ENCODE results near the gene AGFG1.

DNA sequence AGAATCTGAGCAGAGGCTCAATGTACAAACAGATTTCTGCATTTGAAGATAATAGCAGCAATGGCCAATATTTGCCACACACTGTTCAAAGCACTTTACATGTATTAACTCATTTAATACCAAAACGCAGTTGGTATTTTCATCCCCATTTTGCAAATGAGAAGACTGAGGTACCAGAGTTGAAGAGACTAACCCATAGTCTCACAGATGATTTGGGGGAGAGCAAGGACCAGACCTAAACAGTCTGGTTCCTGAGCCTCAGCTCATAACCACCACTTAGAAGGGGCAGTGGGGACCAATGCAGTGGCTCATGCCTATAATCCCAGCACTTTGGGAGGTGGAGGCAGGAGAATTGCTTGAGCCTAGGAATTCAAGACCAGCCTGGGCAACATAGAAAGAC, 18.1 kb upstream of the AGFG1 start:
- no peak for TF ChIP-seq POLR2A (IDR thresholded peaks at IDR 0.05)
- TF ChIP-seq, protein P1, sequence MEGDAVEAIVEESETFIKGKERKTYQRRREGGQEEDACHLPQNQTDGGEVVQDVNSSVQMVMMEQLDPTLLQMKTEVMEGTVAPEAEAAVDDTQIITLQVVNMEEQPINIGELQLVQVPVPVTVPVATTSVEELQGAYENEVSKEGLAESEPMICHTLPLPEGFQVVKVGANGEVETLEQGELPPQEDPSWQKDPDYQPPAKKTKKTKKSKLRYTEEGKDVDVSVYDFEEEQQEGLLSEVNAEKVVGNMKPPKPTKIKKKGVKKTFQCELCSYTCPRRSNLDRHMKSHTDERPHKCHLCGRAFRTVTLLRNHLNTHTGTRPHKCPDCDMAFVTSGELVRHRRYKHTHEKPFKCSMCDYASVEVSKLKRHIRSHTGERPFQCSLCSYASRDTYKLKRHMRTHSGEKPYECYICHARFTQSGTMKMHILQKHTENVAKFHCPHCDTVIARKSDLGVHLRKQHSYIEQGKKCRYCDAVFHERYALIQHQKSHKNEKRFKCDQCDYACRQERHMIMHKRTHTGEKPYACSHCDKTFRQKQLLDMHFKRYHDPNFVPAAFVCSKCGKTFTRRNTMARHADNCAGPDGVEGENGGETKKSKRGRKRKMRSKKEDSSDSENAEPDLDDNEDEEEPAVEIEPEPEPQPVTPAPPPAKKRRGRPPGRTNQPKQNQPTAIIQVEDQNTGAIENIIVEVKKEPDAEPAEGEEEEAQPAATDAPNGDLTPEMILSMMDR (IDR thresholded peaks at IDR 0.05) = no peak

Measured in body of pancreas (tissue), 4 donors.